ENCODE data around the gene STPG2.
"Not testable (repeated sequence)": the region's sequence is repeated elsewhere in the genome, so short reads cannot be mapped to it uniquely, and the experiment has no call there.

The STPG2 gene

GRCh38 chr4:97605932-97606331 lies 537.3 kb downstream of the STPG2 start:
- no peak for DNase-seq

- no peak for DNase-seq
Observed at GRCh38 chr4:97593248-97593647, 550.0 kb downstream of the STPG2 start.

DNA sequence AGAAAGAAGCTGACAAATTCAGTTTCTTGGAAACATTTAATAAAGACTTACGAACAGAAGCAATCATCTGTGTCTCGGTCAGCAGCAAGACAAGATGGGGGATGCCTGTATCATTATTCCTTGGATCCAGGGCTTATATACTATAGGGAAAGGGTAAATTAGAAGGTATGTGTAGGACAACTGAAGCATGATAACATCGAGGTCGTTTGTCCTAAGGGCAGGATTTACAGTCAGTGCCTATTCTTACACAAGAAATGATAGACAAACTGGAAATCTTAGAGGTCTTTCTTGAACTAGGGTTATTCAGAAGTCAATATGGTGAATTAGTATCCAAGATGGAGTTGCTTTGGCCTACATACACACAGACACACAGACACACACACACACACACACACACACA lies 553.0 kb downstream of the STPG2 start:
- DNase-seq: no peak

- DNase-seq: no peak
Observed at GRCh38 chr4:97589481-97590196, 553.6 kb downstream of the STPG2 start.

DNA sequence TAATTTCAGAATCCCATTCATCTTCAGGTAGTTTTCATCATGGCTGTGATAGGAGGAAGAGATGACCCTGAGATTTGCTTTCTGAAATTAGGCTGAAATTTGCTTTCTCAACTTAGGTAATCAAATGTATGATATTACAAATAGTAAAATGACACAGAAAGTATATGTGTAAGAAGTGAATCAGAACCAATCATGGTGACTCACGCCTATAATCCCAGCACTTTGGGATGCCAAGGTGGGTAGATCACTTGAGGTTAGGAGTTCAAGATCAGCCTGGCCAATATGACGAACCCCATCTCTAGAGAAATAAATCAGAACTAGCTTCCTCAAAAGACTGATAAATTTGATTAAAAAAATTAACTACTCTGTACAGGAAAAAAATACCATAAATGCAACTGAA lies 555.4 kb downstream of the STPG2 start:
- DNase-seq: no peak

DNA sequence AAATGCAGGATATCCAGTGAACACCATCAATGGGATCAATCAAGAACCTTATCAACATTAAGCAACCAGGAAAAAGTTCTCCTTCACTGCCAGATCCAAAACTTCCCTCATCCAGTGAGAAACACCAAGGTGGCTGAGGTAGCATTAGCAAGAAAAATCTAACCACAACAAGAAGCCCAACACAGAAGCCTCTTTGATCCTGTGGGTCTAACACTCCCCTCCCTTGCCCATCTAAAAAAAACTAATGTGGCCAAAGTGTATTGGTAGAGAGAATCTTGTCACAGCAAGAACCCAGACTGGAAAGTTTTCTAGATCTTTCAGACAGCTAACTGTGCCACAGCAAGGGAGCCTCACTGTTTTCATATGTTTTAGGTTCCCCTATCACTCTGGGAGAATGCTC lies 558.0 kb downstream of the STPG2 start:
- DNase-seq: no peak

DNA sequence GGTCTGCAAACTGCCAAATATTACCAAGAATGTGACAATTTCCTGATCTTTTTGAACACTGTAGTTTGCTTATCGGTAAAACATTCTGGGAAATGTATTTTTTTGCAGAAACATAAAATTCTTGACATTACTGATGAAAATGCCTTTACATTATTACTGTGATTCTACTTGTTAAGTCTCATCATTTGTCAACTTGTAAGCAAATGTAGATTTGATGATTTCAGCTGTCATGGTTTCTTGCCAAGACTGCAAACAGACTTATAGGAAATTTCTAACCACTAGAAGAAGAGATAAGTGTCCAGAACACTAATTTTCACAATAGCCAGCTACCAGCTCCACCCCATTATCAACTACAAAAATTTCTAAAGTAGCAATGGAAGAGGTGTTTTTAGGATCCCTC lies 560.4 kb downstream of the STPG2 start:
- no peak for DNase-seq

- DNase-seq: no peak
Observed at GRCh38 chr4:97577004-97577403, 566.3 kb downstream of the STPG2 start.

DNA sequence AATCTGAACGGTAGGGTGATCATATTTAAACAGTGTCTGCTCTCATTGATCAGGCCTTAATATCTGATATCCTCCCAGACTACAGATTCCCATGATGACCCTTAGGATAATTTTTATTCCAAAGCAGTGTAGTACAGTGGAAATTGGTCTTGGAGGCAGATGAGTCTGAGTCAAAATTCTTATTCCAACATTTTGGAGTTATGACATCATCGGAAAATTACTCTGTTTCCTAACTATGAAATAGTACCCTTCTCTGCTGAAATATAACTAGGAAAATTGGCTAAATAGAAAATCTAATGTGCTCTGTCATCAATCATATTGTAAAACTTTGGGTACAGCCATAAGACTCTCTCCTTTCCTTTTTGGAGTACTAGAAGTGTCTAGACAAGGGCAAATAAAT lies 583.3 kb downstream of the STPG2 start:
- DNase-seq: no peak

- DNase-seq: no peak
Observed at GRCh38 chr4:97558204-97558778, 585.0 kb downstream of the STPG2 start.

GRCh38 chr4:97550637-97551036 lies 592.6 kb downstream of the STPG2 start:
- DNase-seq: not testable (repeated sequence)

GRCh38 chr4:97548943-97549583 lies 594.2 kb downstream of the STPG2 start:
- DNase-seq: no peak

- no peak for DNase-seq
Observed at GRCh38 chr4:97548186-97548585, 595.1 kb downstream of the STPG2 start.

DNA sequence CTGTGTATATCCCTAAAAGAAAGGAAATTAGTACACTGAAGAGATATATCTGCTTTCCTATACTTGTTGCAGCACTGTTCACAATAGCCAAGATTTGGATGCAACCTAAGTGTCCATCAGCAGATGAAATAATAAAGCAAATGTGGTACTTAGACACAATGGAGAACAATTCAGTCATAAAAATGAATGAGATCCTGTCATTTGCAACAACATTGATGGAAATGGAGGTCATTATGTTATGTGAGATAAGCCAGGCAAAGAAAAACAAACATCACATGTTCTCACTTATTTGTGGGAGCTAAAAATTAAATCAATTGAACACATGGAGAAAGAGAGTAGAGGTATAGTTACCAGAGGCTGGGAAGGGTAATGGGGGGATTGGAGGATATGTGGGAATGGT lies 611.9 kb downstream of the STPG2 start:
- DNase-seq: no peak

- no peak for DNase-seq
Observed at GRCh38 chr4:97530676-97531075, 612.6 kb downstream of the STPG2 start.

GRCh38 chr4:97525236-97525635 lies 618.0 kb downstream of the STPG2 start:
- no peak for DNase-seq

DNA sequence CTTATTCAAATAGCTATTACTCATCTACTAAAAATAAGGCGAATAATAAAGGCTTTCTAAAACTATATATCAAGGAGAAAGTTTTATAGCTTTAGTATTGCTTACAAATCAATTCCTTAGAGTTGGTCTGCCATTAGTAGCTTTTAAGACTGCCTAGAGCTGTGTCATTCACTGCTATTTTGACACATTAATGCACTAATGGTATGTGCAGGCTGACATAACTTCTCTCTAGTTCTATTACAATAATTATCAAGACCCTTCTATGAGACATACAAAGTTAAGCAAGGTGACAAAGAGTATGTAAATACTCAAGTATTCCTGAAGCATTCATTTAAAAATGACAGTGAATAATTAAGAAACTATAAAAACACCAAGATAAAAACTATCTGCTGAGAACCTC lies 625.3 kb downstream of the STPG2 start:
- no peak for DNase-seq

DNA sequence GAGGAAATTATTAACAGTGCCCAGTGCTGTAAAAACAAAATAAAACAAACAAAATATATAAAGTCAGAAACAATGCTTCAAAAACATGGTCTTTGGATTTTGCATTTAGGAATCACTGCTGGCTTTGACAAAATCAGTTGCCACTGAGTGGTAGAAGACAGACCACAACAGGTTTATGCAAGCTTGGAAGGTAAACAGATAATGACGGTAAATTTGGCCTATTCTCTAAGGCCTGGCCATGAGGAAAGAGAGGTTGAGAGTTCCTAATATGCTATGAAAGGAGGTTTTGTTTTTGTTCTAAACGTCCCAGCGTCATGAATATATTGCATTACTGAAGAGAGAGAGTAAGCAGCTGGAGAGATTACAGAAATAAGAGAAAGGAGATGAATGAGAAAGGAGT lies 629.4 kb downstream of the STPG2 start:
- DNase-seq: no peak

Data from NCI-H510A (cell line).